Subcutaneous abdominal adipose tissue (tissue), 5 donors: ENCODE measurements around the gene EPB41L4B.
"Not testable (repeated sequence)": the region's sequence is repeated elsewhere in the genome, so short reads cannot be mapped to it uniquely, and the experiment has no call there.

Experiments used
- H3K27ac ChIP-seq: one replicate; pipeline ENCODE4 v1.7.0; 2013; ENCODE audit warnings: low read depth, mild to moderate bottlenecking, inconsistent platforms, low read length, moderate library complexity
- H3K27me3 ChIP-seq, 5 donors: one replicate each; pipeline ENCODE4 v1.7.0; 2013; ENCODE audit warnings: low read length in 5 of 5, inconsistent platforms in 1 of 5; ENCODE audit not compliant: control insufficient read depth in 5 of 5, insufficient read depth in 4 of 5
- H3K36me3 ChIP-seq, 5 donors: one replicate each; pipeline ENCODE4 v1.7.0; 2013; ENCODE audit warnings: low read length in 5 of 5; ENCODE audit not compliant: control insufficient read depth in 5 of 5, insufficient read depth in 5 of 5
- H3K4me1 ChIP-seq, 5 donors: one replicate each; pipeline ENCODE4 v1.7.0; 2013; ENCODE audit warnings: low read length in 5 of 5, mild to moderate bottlenecking in 3 of 5, moderate library complexity in 1 of 5; ENCODE audit not compliant: control insufficient read depth in 5 of 5, insufficient read depth in 5 of 5
- H3K4me3 ChIP-seq, 5 donors: one replicate each; pipeline ENCODE4 v1.7.0; 2013; ENCODE audit warnings: low read length in 5 of 5, low read depth in 1 of 5
- H3K9ac ChIP-seq, 5 donors: one replicate each; pipeline ENCODE4 v1.7.0; 2013; ENCODE audit warnings: low read length in 5 of 5, mild to moderate bottlenecking in 4 of 5, moderate library complexity in 3 of 5
- H3K9me3 ChIP-seq, 5 donors: one replicate each; pipeline ENCODE4 v1.7.0; 2013; ENCODE audit warnings: low read length in 5 of 5; ENCODE audit not compliant: control insufficient read depth in 5 of 5
- donor health status: healthy.
- donor health status: healthy.
- donor health status: healthy.
- donor health status: healthy.
- donor health status: healthy.

EPB41L4B gene

DNA sequence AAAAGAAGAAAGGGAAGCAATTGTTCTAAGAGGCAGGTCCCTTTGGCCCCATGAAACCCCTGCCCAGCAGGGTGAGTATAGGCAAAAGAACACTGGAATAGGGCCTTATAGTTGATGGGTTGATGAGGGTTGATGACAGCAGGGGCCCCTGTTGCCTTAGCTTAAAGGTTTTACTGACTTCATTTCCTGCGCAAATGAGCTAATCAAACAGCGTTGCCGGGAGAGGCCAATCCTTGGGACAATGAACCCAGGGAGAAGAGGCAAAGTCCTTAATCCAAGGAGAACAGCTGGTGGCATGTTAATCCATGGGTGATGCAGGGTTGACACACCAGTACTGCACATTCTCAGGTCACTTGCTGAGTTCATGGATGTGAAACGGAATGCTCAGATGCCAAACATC is 22.0 kb upstream of the EPB41L4B start:
- Histone ChIP-seq H3K4me1 (no peaks in the 10 kb centered on the region), H3K27ac (no peak overlapping the region), H3K27me3 (peaks cover 0 to 5% (median 3%) of the 10 kb centered on the region in 5 donors), H3K9me3 (no peaks in the 10 kb centered on the region), H3K4me3 (no peak overlapping the region), H3K9ac (no peak overlapping the region), H3K36me3 (no peaks in the 10 kb centered on the region)

DNA sequence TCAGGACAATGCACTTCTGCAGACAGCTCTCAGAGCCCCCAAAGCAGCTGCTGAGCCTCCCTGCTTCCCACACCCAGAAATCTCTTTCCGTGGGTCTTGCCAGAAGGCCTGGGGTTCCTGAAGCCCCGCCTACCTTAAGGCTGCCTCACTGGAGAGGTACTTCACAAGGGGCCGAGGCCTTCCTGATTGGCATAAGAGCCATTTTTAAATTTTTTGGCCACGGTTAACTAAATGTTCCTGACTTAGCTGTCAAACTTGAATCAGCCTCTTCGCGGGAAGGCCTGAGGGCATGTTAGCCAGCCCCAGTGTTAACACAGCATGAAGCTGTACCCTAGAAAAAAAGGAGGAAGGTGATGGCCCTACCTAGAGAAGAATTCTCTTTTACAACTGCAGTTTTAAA is 20.7 kb upstream of the EPB41L4B start:
- no peaks in the 10 kb centered on the region for H3K4me1 ChIP-seq
- H3K9me3 ChIP-seq: no peaks in the 10 kb centered on the region
- no peak overlapping the region for H3K4me3 ChIP-seq
- H3K9ac ChIP-seq: no peak overlapping the region
- no peaks in the 10 kb centered on the region for H3K36me3 ChIP-seq
- no peak overlapping the region for H3K27ac ChIP-seq
- H3K27me3 ChIP-seq: peaks cover 0 to 5% (median 0%) of the 10 kb centered on the region in 5 donors

DNA sequence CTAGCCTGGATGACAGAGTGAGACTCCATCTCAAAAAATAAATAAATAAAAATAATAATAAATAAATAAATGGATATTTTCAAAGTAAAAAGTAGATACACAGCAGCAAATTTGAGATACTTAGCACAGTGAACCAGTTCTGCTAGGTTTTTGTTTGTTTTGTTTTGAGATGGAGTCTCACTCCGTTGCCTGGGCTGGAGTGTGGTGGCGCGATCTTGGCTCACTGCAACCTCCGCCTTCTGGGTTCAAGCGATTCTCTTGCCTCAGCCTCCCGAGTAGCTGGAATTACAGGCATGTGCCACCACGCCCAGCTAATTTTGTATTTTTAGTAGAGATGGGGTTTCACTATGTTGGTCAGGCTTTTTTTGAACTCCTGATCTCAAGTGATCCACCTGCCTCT is 20.1 kb upstream of the EPB41L4B start:
- not testable (repeated sequence) for H3K4me1 ChIP-seq, H3K27ac ChIP-seq, H3K4me3 ChIP-seq, H3K27me3 ChIP-seq, H3K9me3 ChIP-seq, H3K36me3 ChIP-seq, H3K9ac ChIP-seq

DNA sequence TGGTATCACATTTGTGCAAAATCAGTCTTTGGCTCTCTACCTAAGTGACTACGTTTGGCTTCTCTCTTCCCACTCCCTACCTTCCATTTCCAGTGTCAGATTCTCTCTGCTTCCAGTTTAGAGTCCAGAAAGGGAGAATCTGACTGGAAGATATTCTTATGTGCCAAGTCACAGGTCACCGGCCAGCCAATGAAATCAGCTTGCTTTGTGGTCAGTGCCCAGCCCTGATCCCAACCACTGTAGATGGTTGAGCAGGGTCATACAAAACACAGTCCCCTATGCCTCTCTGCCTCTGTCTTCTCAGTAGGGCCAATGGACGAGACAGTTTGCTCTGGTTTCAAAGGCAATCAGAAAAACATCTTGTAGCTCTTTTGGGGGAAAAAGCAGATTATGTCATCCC is 15.6 kb upstream of the EPB41L4B start:
- Histone ChIP-seq H3K36me3 (no peaks in the 10 kb centered on the region), H3K4me3 (no peak overlapping the region), H3K9ac (no peak overlapping the region), H3K4me1 (peaks cover 0 to 11% (median 3%) of the 10 kb centered on the region in 5 donors), H3K27ac (no peak overlapping the region), H3K27me3 (no peaks in the 10 kb centered on the region), H3K9me3 (no peaks in the 10 kb centered on the region)

DNA sequence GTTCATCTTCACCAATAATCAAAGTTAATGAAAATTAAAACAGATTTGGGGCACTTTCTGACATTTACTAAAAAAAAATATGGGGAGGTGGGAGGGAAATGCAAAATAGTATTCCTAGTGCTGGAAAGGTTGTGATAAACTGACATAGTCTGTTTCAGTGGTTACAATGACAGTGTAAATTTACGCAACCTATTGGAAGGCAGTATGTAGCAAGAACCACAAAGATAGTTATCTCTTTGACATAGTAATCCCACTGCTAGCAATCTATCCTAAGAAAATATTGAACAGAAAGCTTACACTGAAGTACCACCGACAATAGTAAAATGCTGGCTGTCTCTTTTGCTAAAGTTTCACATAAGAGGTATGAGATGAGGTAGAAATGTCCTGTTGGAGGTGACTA is 15.1 kb upstream of the EPB41L4B start:
- Histone ChIP-seq H3K27me3 (no peaks in the 10 kb centered on the region), H3K4me3 (no peak overlapping the region), H3K27ac (no peak overlapping the region), H3K4me1 (peaks cover 0 to 16% (median 5%) of the 10 kb centered on the region in 5 donors), H3K9ac (no peak overlapping the region), H3K9me3 (no peaks in the 10 kb centered on the region), H3K36me3 (no peaks in the 10 kb centered on the region)

DNA sequence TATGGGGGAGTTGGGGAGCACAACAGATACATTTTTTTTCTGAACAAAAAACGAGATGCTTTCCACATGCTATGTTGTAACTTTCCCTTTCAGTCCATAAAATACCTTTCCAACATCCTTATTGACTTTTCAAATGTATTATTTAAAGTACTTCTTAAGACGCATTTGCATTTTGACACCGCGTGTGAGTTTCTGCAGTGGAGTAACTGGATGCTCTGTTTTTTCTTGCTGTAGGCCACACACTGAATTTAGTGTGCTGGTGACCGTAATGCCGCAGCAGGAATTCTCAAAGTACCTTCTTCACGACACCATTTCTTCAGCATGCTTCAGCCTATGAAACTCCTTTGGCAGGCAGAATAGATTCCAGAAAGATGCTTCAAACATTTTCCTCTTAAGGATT is 14.3 kb upstream of the EPB41L4B start:
- peaks cover 0 to 22% (median 5%) of the 10 kb centered on the region in 5 donors for H3K4me1 ChIP-seq
- no peaks in the 10 kb centered on the region for H3K9me3 ChIP-seq
- no peak overlapping the region for H3K27ac ChIP-seq
- no peaks in the 10 kb centered on the region for H3K36me3 ChIP-seq
- H3K27me3 ChIP-seq: no peaks in the 10 kb centered on the region
- no peak overlapping the region for H3K9ac ChIP-seq
- no peak overlapping the region for H3K4me3 ChIP-seq

DNA sequence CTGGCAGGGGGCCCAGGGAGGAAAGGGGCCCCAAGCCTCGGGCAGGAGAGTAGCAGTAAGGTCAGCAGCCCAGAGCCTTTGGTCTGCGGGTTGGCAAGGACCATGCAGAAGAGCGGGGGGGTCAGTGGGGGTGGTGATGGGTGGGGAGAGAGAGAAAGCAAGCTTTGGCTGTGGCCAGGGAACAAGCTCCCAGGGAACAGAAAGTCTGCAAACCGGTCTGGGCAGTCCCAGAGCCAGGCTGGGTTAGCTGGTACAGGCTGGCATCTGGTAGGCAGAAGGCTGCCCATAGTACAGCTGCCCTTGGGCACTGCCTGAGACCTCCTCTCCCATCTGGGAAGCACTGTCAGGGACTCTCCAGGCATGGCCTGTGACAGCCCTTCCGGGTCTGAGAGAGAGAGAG is 10.5 kb upstream of the EPB41L4B start:
- peaks cover 0 to 28% (median 10%) of the 10 kb centered on the region in 5 donors for H3K4me1 ChIP-seq
- H3K27me3 ChIP-seq: no peaks in the 10 kb centered on the region
- H3K4me3 ChIP-seq: no peak overlapping the region
- H3K36me3 ChIP-seq: no peaks in the 10 kb centered on the region
- no peaks in the 10 kb centered on the region for H3K9me3 ChIP-seq
- H3K9ac ChIP-seq: no peak overlapping the region
- H3K27ac ChIP-seq: no peak overlapping the region

DNA sequence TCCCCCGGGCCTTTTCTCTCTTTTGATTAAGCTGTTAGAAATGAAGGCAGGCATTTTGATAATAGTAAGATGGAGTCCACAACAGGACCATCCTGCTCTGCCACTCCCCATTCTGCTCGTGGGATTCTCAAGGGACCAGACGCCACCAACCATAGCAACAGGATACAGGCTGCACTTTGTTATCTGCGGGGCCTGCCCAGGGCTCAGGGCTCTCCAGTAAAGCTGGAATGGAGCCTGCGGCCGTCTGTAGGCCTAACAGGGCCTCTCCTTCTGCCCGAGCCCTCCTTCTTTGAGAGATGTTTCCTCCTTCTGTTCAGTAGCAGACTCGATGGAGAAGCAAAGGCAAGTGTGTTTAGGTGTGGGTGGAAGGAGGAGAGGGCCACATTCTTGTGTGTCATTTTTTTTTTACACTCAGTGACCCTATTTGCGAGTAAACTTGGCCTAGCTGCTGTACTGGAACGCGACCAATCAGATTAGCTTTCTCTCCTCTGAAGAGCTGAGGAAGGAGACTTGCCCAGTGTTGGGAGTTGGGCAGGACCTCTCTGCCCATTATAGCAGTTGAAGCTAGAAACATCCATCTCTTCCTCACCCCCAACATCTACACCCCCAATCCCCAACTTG is 8.9 kb upstream of the EPB41L4B start:
- Histone ChIP-seq H3K27ac (no peak overlapping the region), H3K9ac (no peak overlapping the region), H3K4me3 (no peak overlapping the region)

DNA sequence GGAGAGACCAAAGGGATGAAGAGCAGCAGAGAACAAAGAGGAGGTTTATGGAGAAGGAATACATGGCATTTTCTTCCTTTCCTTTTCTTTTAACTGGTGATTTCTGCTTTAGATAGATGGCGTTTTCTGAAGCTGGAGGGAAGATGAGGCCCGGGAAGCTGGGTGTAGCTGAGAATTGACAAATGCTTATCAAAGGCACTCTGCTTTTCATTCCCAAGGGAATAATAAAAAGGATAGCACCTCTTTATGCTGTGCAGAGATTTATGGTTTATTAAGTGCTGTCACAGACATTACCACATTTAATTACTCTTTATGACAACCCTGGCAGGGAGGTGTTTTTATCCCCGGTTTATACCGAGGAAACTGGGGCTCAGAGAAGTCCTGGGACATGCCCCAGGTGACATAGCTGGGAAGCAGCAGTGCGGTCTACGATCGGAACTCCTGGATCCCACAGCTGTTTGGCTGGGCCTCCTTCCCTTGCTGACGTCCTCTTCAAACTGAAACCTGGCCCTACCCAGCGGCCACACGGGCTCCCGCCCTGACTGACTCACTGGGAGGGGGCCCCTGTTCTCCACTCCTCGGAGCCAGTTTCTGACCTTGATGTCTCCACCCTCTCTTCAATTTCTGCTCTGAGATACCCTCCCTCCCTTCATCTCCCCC is 8.2 kb upstream of the EPB41L4B start:
- H3K27ac ChIP-seq: no peak overlapping the region
- H3K9me3 ChIP-seq: no peaks in the 10 kb centered on the region
- no peak overlapping the region for H3K4me3 ChIP-seq
- no peaks in the 10 kb centered on the region for H3K27me3 ChIP-seq
- H3K9ac ChIP-seq: no peak overlapping the region
- H3K4me1 ChIP-seq: peaks cover 0 to 28% (median 10%) of the 10 kb centered on the region in 5 donors
- H3K36me3 ChIP-seq: no peaks in the 10 kb centered on the region

More for the DNA sequence above, 8.9 kb upstream of the EPB41L4B start:
- Histone ChIP-seq H3K9me3 (no peaks in the 10 kb centered on the region), H3K27me3 (no peaks in the 10 kb centered on the region), H3K36me3 (no peaks in the 10 kb centered on the region), H3K4me1 (peaks cover 0 to 28% (median 10%) of the 10 kb centered on the region in 5 donors)

DNA sequence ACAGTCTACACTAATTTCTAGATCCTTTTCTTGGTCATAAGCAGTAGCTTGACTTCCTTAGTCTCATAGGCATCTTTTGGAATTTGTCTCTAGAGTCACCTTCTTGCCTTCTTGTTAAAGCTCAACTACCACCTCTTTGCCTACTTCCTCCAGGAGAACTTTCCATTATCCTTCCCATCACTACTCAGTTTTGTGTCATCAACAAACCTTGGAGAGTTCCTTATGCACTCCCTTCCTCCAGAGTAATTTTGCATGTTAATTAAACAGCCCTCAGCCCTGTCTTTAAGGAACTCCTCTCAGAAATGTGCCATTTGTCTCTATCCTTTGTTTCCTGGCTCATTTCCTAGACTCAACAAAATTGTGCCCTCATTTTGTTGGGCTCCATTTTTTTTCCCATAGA is 4.2 kb upstream of the EPB41L4B start:
- peaks cover 0 to 10% (median 0%) of the 10 kb centered on the region in 5 donors for H3K27me3 ChIP-seq
- H3K27ac ChIP-seq: no peak overlapping the region
- H3K9ac ChIP-seq: no peak overlapping the region
- H3K36me3 ChIP-seq: no peaks in the 10 kb centered on the region
- H3K9me3 ChIP-seq: no peaks in the 10 kb centered on the region
- peaks cover 0 to 10% (median 10%) of the 10 kb centered on the region in 5 donors for H3K4me1 ChIP-seq
- H3K4me3 ChIP-seq: no peak overlapping the region
